OCI-LY3 (cell line): ENCODE measurements around the gene PITPNM3.

Experiments used
- CTCF ChIP-seq: fragments of 200-600, 300-600 bp; sonication (generic); IDR thresholded peaks from 2 replicates; pipeline ENCODE4 v1.5.1; 2014; ENCODE audit warnings: antibody characterized with exemption, low read length, low read depth
- EZH2phosphoT487 ChIP-seq: fragments of 200-600 bp; shearing (Covaris generic); IDR thresholded peaks from 2 replicates; pipeline ENCODE4 v1.6.1; 2018; ENCODE audit warnings: antibody characterized with exemption, mixed run types, low read depth

- no peak for TF ChIP-seq CTCF
- TF ChIP-seq EZH2phosphoT487: no peak
Observed at GRCh38 chr17:6596081-6596480, 39.7 kb upstream of the PITPNM3 start.
